Duodenal mucosa (tissue), 2 donors: ENCODE results near the gene FAM50B.

ENCODE experiments used
- H3K27ac ChIP-seq: one replicate; pipeline ENCODE4 v1.7.0; 2013; ENCODE audit warnings: low read depth, low read length
- H3K27me3 ChIP-seq, 2 donors: one replicate each; pipeline ENCODE4 v1.7.0; 2013; ENCODE audit warnings: low read length in 2 of 2, control low read depth in 1 of 2; ENCODE audit not compliant: insufficient read depth in 2 of 2, control insufficient read depth in 1 of 2
- H3K36me3 ChIP-seq, 2 donors: one replicate each; pipeline ENCODE4 v1.7.0; 2013; ENCODE audit warnings: low read length in 2 of 2, control low read depth in 1 of 2; ENCODE audit not compliant: insufficient read depth in 2 of 2, control insufficient read depth in 1 of 2
- H3K4me1 ChIP-seq, 2 donors: one replicate each; pipeline ENCODE4 v1.7.0; 2013; ENCODE audit warnings: low read length in 2 of 2, control low read depth in 1 of 2; ENCODE audit not compliant: insufficient read depth in 2 of 2, control insufficient read depth in 1 of 2
- H3K4me3 ChIP-seq, 2 donors: one replicate each; pipeline ENCODE4 v1.7.0; 2013; ENCODE audit warnings: low read length in 2 of 2, low read depth in 1 of 2
- H3K9ac ChIP-seq, 2 donors: one replicate each; pipeline ENCODE4 v1.7.0; 2013; ENCODE audit warnings: low read length in 2 of 2, low read depth in 1 of 2
- H3K9me3 ChIP-seq, 2 donors: one replicate each; pipeline ENCODE4 v1.7.0; 2013; ENCODE audit warnings: low read length in 2 of 2, control low read depth in 1 of 2; ENCODE audit not compliant: control insufficient read depth in 1 of 2

FAM50B gene

DNA sequence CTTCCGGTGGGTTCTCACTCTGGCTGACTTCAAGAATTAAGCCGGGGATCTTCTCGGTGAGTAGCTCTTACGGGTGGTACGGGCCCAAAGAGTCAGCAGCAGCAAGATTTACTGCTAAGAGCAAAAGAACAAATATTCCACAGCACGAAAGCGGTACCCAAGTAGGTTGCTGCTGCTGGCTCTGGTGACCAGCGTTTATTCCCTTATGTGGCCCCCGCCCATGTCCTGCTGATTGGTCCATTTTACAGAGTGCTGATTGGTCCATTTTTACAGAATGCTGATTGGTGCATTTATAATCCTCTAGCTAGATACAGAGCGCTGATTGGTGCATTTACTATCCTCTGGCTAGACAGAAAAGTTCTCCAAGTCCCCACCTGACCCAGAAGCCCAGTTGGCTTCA lies 44.3 kb downstream of the FAM50B start:
- Histone ChIP-seq H3K36me3 (no peaks in the 10 kb centered on the region), H3K4me3 (no peak overlapping the region), H3K9me3 (no peaks in the 10 kb centered on the region), H3K27ac (no peak overlapping the region), H3K9ac (no peak overlapping the region), H3K4me1 (no peaks in the 10 kb centered on the region), H3K27me3 (no peaks in the 10 kb centered on the region)

DNA sequence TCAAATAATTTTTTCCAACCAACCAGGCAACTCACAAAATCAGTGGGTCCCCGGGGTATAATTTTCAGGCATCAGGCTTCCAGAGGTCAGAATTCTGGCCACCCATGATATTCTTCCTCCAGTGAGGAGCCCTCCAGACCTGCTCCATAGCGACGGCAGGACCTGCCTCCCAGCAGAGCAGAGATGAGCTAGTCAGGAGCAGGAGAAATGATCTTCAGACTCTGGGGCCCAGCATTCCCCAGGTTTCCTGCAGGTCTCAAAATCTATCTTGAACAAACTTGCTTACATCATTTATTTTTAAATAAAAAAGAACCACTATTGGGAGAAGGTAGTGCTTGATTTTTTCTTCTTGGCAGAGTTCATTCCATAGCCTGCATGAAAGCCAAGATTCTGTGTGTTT lies 44.7 kb downstream of the FAM50B start:
- Histone ChIP-seq H3K27ac (no peak overlapping the region), H3K4me1 (no peaks in the 10 kb centered on the region), H3K9ac (no peak overlapping the region), H3K9me3 (no peaks in the 10 kb centered on the region), H3K27me3 (no peaks in the 10 kb centered on the region), H3K4me3 (no peak overlapping the region), H3K36me3 (no peaks in the 10 kb centered on the region)

- Histone ChIP-seq H3K4me3 (no peak overlapping the region), H3K27ac (no peak overlapping the region), H3K27me3 (no peaks in the 10 kb centered on the region), H3K9me3 (no peaks in the 10 kb centered on the region), H3K36me3 (no peaks in the 10 kb centered on the region), H3K4me1 (no peaks in the 10 kb centered on the region), H3K9ac (no peak overlapping the region)
These were observed 45.6 kb downstream of the FAM50B start for GRCh38 chr6:3894590-3895311.

- Histone ChIP-seq H3K27ac (no peak overlapping the region), H3K4me1 (no peaks in the 10 kb centered on the region), H3K36me3 (no peaks in the 10 kb centered on the region), H3K9me3 (no peaks in the 10 kb centered on the region), H3K9ac (no peak overlapping the region), H3K27me3 (no peaks in the 10 kb centered on the region), H3K4me3 (no peak overlapping the region)
These were observed 46.1 kb downstream of the FAM50B start for GRCh38 chr6:3895312-3895653.

- Histone ChIP-seq H3K4me3 (no peak overlapping the region), H3K27me3 (no peaks in the 10 kb centered on the region), H3K27ac (no peak overlapping the region), H3K36me3 (no peaks in the 10 kb centered on the region), H3K9ac (no peak overlapping the region), H3K9me3 (no peaks in the 10 kb centered on the region), H3K4me1 (no peaks in the 10 kb centered on the region)
These were observed 46.6 kb downstream of the FAM50B start for GRCh38 chr6:3895805-3896204.

GRCh38 chr6:3898265-3898994 lies 49.3 kb downstream of the FAM50B start:
- no peak overlapping the region for H3K4me3 ChIP-seq
- H3K27me3 ChIP-seq, result peaks cover 0 to 3% of the 10 kb centered on the region in 2 donors
- no peaks in the 10 kb centered on the region for H3K4me1 ChIP-seq
- no peak overlapping the region for H3K9ac ChIP-seq
- no peaks in the 10 kb centered on the region for H3K36me3 ChIP-seq
- no peak overlapping the region for H3K27ac ChIP-seq
- H3K9me3 ChIP-seq, result no peaks in the 10 kb centered on the region

GRCh38 chr6:3899061-3899460 lies 49.9 kb downstream of the FAM50B start:
- H3K4me3 ChIP-seq, result no peak overlapping the region
- no peaks in the 10 kb centered on the region for H3K4me1 ChIP-seq
- H3K27me3 ChIP-seq, result peaks cover 0 to 3% of the 10 kb centered on the region in 2 donors
- no peaks in the 10 kb centered on the region for H3K9me3 ChIP-seq
- no peaks in the 10 kb centered on the region for H3K36me3 ChIP-seq
- no peak overlapping the region for H3K9ac ChIP-seq
- no peak overlapping the region for H3K27ac ChIP-seq

- no peaks in the 10 kb centered on the region for H3K36me3 ChIP-seq
- H3K4me1 ChIP-seq, result no peaks in the 10 kb centered on the region
- H3K27me3 ChIP-seq, result peaks cover 0 to 3% of the 10 kb centered on the region in 2 donors
- no peak overlapping the region for H3K27ac ChIP-seq
- H3K9me3 ChIP-seq, result no peaks in the 10 kb centered on the region
- no peak overlapping the region for H3K9ac ChIP-seq
- H3K4me3 ChIP-seq, result no peak overlapping the region
These were observed 50.8 kb downstream of the FAM50B start for GRCh38 chr6:3899970-3900439.
